ENCODE results near the gene BAIAP2L2. TPM values are rescaled to one million over a fixed set of nuclear protein-coding genes. Genes with fewer than 3 reads are reported as not detected.
"Not testable (repeated sequence)": the region's sequence is repeated elsewhere in the genome, so short reads cannot be mapped to it uniquely, and the experiment has no call there.

Gene BAIAP2L2
- total and polyA plus RNA-seq, 2 donors (not counting 1 experiment from before 2014, with no cell fraction given): 0.96 to 1.2 TPM

GRCh38 chr22:38120359-38121110, 10.1 kb upstream of the BAIAP2L2 start:
- H3K4me2 ChIP-seq (replicated peaks; ENCODE audit: low read depth, low read length, poor library complexity, severe bottlenecking): no peak overlapping the region
- Mint-ChIP-seq H3K4me1 (no peaks in the 10 kb centered on the region), H3K9me3 (ENCODE audit: insufficient read depth) (no peaks in the 10 kb centered on the region), H3K27ac (no peak overlapping the region), H3K27me3 (no peaks in the 10 kb centered on the region), H3K4me3 (no peak overlapping the region)
- H3K4me3 ChIP-seq (ENCODE audit: control extremely low read depth in 1 of 5, extremely low read depth in 1 of 5, insufficient read depth in 1 of 5, low read depth in 2 of 5, low read length in 4 of 5): no peak overlapping the region
- POLR2A ChIA-PET: no interaction called here
- DNase-seq: no peak
- CTCF ChIA-PET: no interaction called here
- no peak for TF ChIP-seq CTCF (IDR thresholded peaks at IDR 0.05)
- TF ChIP-seq EZH2 (IDR thresholded peaks at IDR 0.05; ENCODE audit: borderline replicate concordance, insufficient read depth, low read depth, low read length, poor library complexity, severe bottlenecking): no peak
- H3K36me3 ChIP-seq (replicated peaks in 1 of 2; ENCODE audit: control extremely low read depth in 1 of 2, control insufficient read depth in 1 of 2, extremely low read depth in 1 of 2, insufficient read depth in 2 of 2, low read length in 1 of 2): peaks cover 0 to 4% of the 10 kb centered on the region in 2 experiments
- intact Hi-C loops (cut with micrococcal nuclease): no loop called here
- no peak overlapping the region for H2AFZ ChIP-seq (ENCODE audit: insufficient read depth, low read depth, low read length, poor library complexity, severe bottlenecking)
- H3K79me2 ChIP-seq (ENCODE audit: control insufficient read depth, insufficient read depth, low read length): no peaks in the 10 kb centered on the region
- H3K9ac ChIP-seq (ENCODE audit: low read length): no peak overlapping the region
- H4K20me1 ChIP-seq (ENCODE audit: control insufficient read depth, insufficient read depth, low read length, poor library complexity, severe bottlenecking): no peaks in the 10 kb centered on the region
- H3K9me3 ChIP-seq (ENCODE audit: control extremely low read depth in 1 of 3, control insufficient read depth in 2 of 3, insufficient read depth in 1 of 3, low read length in 2 of 3): no peaks in the 10 kb centered on the region
- H3K27ac ChIP-seq (ENCODE audit: low read length in 2 of 2): no peak overlapping the region
- ATAC-seq (ENCODE audit: low read depth): no peak
- no peaks in the 10 kb centered on the region for H3K27me3 ChIP-seq (replicated peaks in 1 of 4; ENCODE audit: control extremely low read depth in 1 of 4, control insufficient read depth in 3 of 4, insufficient read depth in 4 of 4, low read length in 3 of 4)
- WGBS (ENCODE audit: insufficient coverage): 92% methylated on average over 26 of the region's 28 CpGs
- H3K4me1 ChIP-seq (ENCODE audit: control insufficient read depth in 2 of 2, insufficient read depth in 2 of 2, low read length in 2 of 2): no peaks in the 10 kb centered on the region

- no CpG with 5 or more reads among the region's 2 CpGs for WGBS (ENCODE audit: insufficient coverage)
Observed at GRCh38 chr22:38118747-38119146, 8.3 kb upstream of the BAIAP2L2 start.

More at GRCh38 chr22:38118747-38119146, 8.3 kb upstream of the BAIAP2L2 start:
- H3K27me3 Mint-ChIP-seq; H3K4me1 Mint-ChIP-seq; H3K4me2 ChIP-seq (replicated peaks; ENCODE audit: low read depth, low read length, poor library complexity, severe bottlenecking); H3K36me3 ChIP-seq (replicated peaks in 1 of 2; ENCODE audit: control extremely low read depth in 1 of 2, control insufficient read depth in 1 of 2, extremely low read depth in 1 of 2, insufficient read depth in 2 of 2, low read length in 1 of 2); DNase-seq; H3K4me3 Mint-ChIP-seq; H3K9me3 Mint-ChIP-seq (ENCODE audit: insufficient read depth); intact Hi-C loops (cut with micrococcal nuclease); POLR2A ChIA-PET; H4K20me1 ChIP-seq (ENCODE audit: control insufficient read depth, insufficient read depth, low read length, poor library complexity, severe bottlenecking); H3K9ac ChIP-seq (ENCODE audit: low read length); H3K79me2 ChIP-seq (ENCODE audit: control insufficient read depth, insufficient read depth, low read length); H3K27ac Mint-ChIP-seq; H3K27ac ChIP-seq (ENCODE audit: low read length in 2 of 2); H3K4me1 ChIP-seq (ENCODE audit: control insufficient read depth in 2 of 2, insufficient read depth in 2 of 2, low read length in 2 of 2); H3K9me3 ChIP-seq (ENCODE audit: control extremely low read depth in 1 of 3, control insufficient read depth in 2 of 3, insufficient read depth in 1 of 3, low read length in 2 of 3); CTCF ChIA-PET; H2AFZ ChIP-seq (ENCODE audit: insufficient read depth, low read depth, low read length, poor library complexity, severe bottlenecking); H3K4me3 ChIP-seq (ENCODE audit: control extremely low read depth in 1 of 5, extremely low read depth in 1 of 5, insufficient read depth in 1 of 5, low read depth in 2 of 5, low read length in 4 of 5); H3K27me3 ChIP-seq (replicated peaks in 1 of 4; ENCODE audit: control extremely low read depth in 1 of 4, control insufficient read depth in 3 of 4, insufficient read depth in 4 of 4, low read length in 3 of 4); ATAC-seq (ENCODE audit: low read depth): not testable (repeated sequence)

All from B cell (primary cell).